ENCODE results near the gene AMDHD2. TPM values are rescaled to one million over a fixed set of nuclear protein-coding genes. Genes with fewer than 3 reads are reported as not detected.
"Not testable (repeated sequence)": the region's sequence is repeated elsewhere in the genome, so short reads cannot be mapped to it uniquely, and the experiment has no call there.

The AMDHD2 gene
- total and polyA plus RNA-seq, 2 of the 13 experiments (the other 11 are each of a cell fraction or from before 2014, with no cell fraction given): 33.5 to 39.1 TPM

- TF ChIP-seq ZFP91 (CRISPR knock-in tag; IDR thresholded peaks at IDR 0.05; ENCODE audit: borderline replicate concordance): peak; percentile 56
- TF ChIP-seq PHF5A (CRISPR knock-in tag; IDR thresholded peaks at IDR 0.05; ENCODE audit: low read depth, unreplicated experiment): peak; percentile 39
- TF ChIP-seq LCORL, FOXP1, SOX13 (IDR thresholded peaks at IDR 0.05): not testable (repeated sequence)
- peak; percentile 76; the same call in 1 of the 2 replicates for TF ChIP-seq LCORL (CRISPR knock-in tag; IDR thresholded peaks at IDR 0.05)
- peak; percentile 21; the same call in 1 of the 2 replicates for TF ChIP-seq RCOR2 (CRISPR knock-in tag; IDR thresholded peaks at IDR 0.05)
- peak; percentile 73 for TF ChIP-seq DMAP1 (CRISPR knock-in tag; IDR thresholded peaks at IDR 0.05)
- peak; percentile 97 for TF ChIP-seq ZNF687 (CRISPR knock-in tag; IDR thresholded peaks at IDR 0.05)
- 0 out of 2 replicates have a peak, but pooled peaks have one; percentile 38 for TF ChIP-seq HIC2 (CRISPR knock-in tag; IDR thresholded peaks at IDR 0.05; ENCODE audit: low read depth)
- TF ChIP-seq ZNF549 (CRISPR knock-in tag; IDR thresholded peaks at IDR 0.05): 0 out of 2 replicates have a peak, but pooled peaks have one; percentile 65
- peak; percentile 23 for TF ChIP-seq CBX1 (IDR thresholded peaks at IDR 0.05; ENCODE audit: low read depth)
- TF ChIP-seq FOSL1 (CRISPR knock-in tag; IDR thresholded peaks at IDR 0.05; ENCODE audit: borderline replicate concordance): peak; percentile 18; the same call in 1 of the 2 replicates
- TF ChIP-seq MEF2D (CRISPR knock-in tag; IDR thresholded peaks at IDR 0.05): 0 out of 2 replicates have a peak, but pooled peaks have one; percentile 52
- TF ChIP-seq FOXP1 (CRISPR knock-in tag; IDR thresholded peaks at IDR 0.05): peak; percentile 51
- peak; percentile 82 for TF ChIP-seq MNT (IDR thresholded peaks at IDR 0.05)
- peak; percentile 43; the same call in 1 of the 2 replicates for TF ChIP-seq KDM6A (CRISPR knock-in tag; IDR thresholded peaks at IDR 0.05; ENCODE audit: low read depth)
- TF ChIP-seq ZNF766 (CRISPR knock-in tag; IDR thresholded peaks at IDR 0.05; ENCODE audit: borderline replicate concordance): peak; percentile 71; the same call in 1 of the 2 replicates
- peak; percentile 44; the same call in 1 of the 2 replicates for TF ChIP-seq MXD1 (CRISPR knock-in tag; IDR thresholded peaks at IDR 0.05)
- peak; percentile 61; the same call in 1 of the 2 replicates for TF ChIP-seq MEIS2 (CRISPR knock-in tag; IDR thresholded peaks at IDR 0.05)
- TF ChIP-seq SOX13 (CRISPR knock-in tag; conservative IDR thresholded peaks at IDR 0.05 in 1 of 2, IDR thresholded peaks at IDR 0.05 in 1 of 2): peak in 1 of 2 experiments; percentile 49; a peak in 1 of 4 replicates
These were observed 21.2 kb downstream of the AMDHD2 start (continued) for GRCh38 chr16:2541409-2541808.
